PFSK-1 (cell line): ENCODE data around the gene LMO7.

Experiments used
- FOXP2 ChIP-seq: optimal IDR thresholded peaks from 2 replicates; pipeline ENCODE3; 2011; ENCODE audit warnings: borderline replicate concordance, control low read depth, inconsistent platforms; ENCODE audit not compliant: insufficient read depth; ENCODE audit errors: extremely low read length, extremely low read depth
- POLR2AphosphoS5 ChIP-seq: IDR thresholded peaks from 2 replicates; pipeline ENCODE4 v1.6.1; 2012; ENCODE audit warnings: low read depth, mild to moderate bottlenecking, control low read depth, low read length, moderate library complexity
- SIN3A ChIP-seq: IDR thresholded peaks from 2 replicates; pipeline ENCODE4 v1.6.1; 2012; ENCODE audit warnings: mild to moderate bottlenecking, low read length, moderate library complexity, borderline replicate concordance; ENCODE audit not compliant: insufficient read depth
- TF ChIP-seq, protein P1 (sequence below), 2 experiments: IDR thresholded peaks; 2 replicates each; pipeline versions ENCODE4 v1.6.1 to v1.8.0; 2011 to 2012; ENCODE audit warnings: low read depth in 2 of 2, low read length in 2 of 2, control low read depth in 1 of 2, inconsistent platforms in 1 of 2, mild to moderate bottlenecking in 1 of 2, moderate library complexity in 1 of 2; ENCODE audit not compliant: insufficient read depth in 1 of 2

DNA sequence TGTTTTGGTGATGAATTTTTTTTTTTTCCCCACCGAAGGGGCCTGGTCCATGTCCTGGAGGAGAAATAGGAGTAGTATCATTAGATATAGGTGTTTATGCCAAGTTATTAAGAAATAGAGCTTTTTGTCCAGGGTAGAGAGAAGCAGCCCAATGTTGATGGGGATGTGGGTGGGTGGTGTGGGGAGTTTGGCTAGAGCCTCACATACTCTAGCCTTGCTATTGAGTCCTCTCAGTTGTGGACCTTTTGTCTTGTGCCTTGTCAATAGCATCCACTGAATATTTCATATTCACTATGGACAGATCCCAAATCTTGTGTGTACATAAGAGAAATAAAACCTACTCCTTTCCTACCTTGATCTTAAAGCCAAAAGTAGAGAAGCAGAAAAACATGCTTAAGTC is 134.0 kb downstream of the LMO7 start:
- TF ChIP-seq POLR2AphosphoS5: no peak
- TF ChIP-seq SIN3A: no peak
- TF ChIP-seq, protein P1, sequence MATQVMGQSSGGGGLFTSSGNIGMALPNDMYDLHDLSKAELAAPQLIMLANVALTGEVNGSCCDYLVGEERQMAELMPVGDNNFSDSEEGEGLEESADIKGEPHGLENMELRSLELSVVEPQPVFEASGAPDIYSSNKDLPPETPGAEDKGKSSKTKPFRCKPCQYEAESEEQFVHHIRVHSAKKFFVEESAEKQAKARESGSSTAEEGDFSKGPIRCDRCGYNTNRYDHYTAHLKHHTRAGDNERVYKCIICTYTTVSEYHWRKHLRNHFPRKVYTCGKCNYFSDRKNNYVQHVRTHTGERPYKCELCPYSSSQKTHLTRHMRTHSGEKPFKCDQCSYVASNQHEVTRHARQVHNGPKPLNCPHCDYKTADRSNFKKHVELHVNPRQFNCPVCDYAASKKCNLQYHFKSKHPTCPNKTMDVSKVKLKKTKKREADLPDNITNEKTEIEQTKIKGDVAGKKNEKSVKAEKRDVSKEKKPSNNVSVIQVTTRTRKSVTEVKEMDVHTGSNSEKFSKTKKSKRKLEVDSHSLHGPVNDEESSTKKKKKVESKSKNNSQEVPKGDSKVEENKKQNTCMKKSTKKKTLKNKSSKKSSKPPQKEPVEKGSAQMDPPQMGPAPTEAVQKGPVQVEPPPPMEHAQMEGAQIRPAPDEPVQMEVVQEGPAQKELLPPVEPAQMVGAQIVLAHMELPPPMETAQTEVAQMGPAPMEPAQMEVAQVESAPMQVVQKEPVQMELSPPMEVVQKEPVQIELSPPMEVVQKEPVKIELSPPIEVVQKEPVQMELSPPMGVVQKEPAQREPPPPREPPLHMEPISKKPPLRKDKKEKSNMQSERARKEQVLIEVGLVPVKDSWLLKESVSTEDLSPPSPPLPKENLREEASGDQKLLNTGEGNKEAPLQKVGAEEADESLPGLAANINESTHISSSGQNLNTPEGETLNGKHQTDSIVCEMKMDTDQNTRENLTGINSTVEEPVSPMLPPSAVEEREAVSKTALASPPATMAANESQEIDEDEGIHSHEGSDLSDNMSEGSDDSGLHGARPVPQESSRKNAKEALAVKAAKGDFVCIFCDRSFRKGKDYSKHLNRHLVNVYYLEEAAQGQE (IDR thresholded peaks at IDR 0.05; ENCODE audit: insufficient read depth in 1 of 2, low read depth in 2 of 2, low read length in 2 of 2): no peak
- TF ChIP-seq FOXP2: no peak
